Activated B cell treated with CpG ODN at 0.5 μM for 24 hours (primary cell): Measurements from ENCODE around the gene RAD51B. TPM values are rescaled to one million over a fixed set of nuclear protein-coding genes. Genes with fewer than 3 reads are reported as not detected.

ENCODE experiments used
- ATAC-seq: fragments of 200-7000 bp; cut with Tn5 transposase; one replicate; pipeline ENCODE4 v1.10.0; 2021; ENCODE audit warnings: low read depth, mild to moderate bottlenecking, moderate library complexity
- CTCF ChIA-PET: fragments of 350-600 bp; sonication (Branson Sonifier 250); formaldehyde crosslinking; loops from one replicate; lab custom pipeline; 2021; ENCODE audit warnings: antibody characterized with exemption; lab: Charles Lee
- POLR2A ChIA-PET: fragments of 350-600 bp; sonication (Branson Sonifier 250); formaldehyde crosslinking; loops from one replicate; lab custom pipeline; 2021; ENCODE audit warnings: antibody characterized with exemption; lab: Charles Lee
- DNase-seq: peaks from one replicate; pipeline ENCODE4 v3.0.0; 2022
- H3K27ac Mint-ChIP-seq: one replicate; pipeline ENCODE4 v1.8.0; 2020; ENCODE audit warnings: mixed read lengths
- H3K27me3 Mint-ChIP-seq: one replicate; pipeline ENCODE4 v1.8.0; 2021; ENCODE audit warnings: mixed read lengths
- H3K36me3 Mint-ChIP-seq: one replicate; pipeline ENCODE4 v1.8.0; 2021; ENCODE audit warnings: low read depth, mixed read lengths
- H3K4me1 Mint-ChIP-seq: one replicate; pipeline ENCODE4 v1.8.0; 2021; ENCODE audit warnings: mixed read lengths
- H3K4me3 Mint-ChIP-seq: one replicate; pipeline ENCODE4 v1.8.0; 2020; ENCODE audit warnings: mild to moderate bottlenecking, mixed read lengths
- H3K9me3 Mint-ChIP-seq: one replicate; pipeline ENCODE4 v1.8.0; 2020; ENCODE audit warnings: mixed read lengths
- intact Hi-C: fragments of 100-400 bp; cut with micrococcal nuclease; formaldehyde crosslinking; loops from one replicate; pipeline ENCODE4 v1.15.1; 2024
- total RNA-seq: library from RNA; stranded (reverse); gene quantifications from 2 replicates; pipeline ENCODE4 v1.2.3, GENCODE V29; 2022
- TF ChIP-seq, protein P1 (sequence below): fragments of 200-600 bp; IDR thresholded peaks from one replicate; pipeline ENCODE4 v1.8.0; 2022; ENCODE audit warnings: antibody characterized with exemption, mild to moderate bottlenecking

Gene RAD51B
- total RNA-seq, 1 donor from 2014 or later = 53.9 TPM

DNA sequence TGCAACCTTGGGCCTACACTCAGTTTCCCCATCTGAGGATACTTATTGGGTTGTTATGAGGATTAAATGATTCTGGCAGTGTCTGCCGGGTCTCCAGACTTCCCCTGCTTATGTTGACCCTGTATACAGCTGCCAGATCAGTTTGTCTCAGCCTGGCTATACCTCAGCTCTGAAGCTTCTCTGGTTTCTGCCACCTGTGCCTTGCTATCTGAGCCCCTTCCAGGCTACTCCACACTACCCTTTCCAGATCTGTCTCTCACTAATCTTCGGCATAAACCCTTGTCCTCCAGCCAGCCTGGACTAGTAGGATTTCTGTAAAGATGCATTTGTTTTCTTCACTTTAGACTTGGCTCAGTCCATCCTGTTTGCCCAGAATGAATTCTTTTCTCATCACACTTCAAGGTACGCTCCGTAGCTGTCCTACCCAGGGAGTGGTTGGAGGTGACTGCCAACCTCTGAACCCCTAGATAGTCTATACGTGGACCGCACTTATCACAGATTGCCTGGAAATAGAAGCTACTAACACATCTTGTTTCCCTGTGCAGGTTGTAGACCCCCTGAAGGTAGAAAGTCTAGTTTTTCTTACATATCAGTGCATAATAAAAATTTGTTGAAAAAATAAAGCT is 422.4 kb downstream of the RAD51B start:
- no peaks in the 10 kb centered on the region for H3K9me3 Mint-ChIP-seq
- TF ChIP-seq, protein P1, sequence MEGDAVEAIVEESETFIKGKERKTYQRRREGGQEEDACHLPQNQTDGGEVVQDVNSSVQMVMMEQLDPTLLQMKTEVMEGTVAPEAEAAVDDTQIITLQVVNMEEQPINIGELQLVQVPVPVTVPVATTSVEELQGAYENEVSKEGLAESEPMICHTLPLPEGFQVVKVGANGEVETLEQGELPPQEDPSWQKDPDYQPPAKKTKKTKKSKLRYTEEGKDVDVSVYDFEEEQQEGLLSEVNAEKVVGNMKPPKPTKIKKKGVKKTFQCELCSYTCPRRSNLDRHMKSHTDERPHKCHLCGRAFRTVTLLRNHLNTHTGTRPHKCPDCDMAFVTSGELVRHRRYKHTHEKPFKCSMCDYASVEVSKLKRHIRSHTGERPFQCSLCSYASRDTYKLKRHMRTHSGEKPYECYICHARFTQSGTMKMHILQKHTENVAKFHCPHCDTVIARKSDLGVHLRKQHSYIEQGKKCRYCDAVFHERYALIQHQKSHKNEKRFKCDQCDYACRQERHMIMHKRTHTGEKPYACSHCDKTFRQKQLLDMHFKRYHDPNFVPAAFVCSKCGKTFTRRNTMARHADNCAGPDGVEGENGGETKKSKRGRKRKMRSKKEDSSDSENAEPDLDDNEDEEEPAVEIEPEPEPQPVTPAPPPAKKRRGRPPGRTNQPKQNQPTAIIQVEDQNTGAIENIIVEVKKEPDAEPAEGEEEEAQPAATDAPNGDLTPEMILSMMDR = no peak

DNA sequence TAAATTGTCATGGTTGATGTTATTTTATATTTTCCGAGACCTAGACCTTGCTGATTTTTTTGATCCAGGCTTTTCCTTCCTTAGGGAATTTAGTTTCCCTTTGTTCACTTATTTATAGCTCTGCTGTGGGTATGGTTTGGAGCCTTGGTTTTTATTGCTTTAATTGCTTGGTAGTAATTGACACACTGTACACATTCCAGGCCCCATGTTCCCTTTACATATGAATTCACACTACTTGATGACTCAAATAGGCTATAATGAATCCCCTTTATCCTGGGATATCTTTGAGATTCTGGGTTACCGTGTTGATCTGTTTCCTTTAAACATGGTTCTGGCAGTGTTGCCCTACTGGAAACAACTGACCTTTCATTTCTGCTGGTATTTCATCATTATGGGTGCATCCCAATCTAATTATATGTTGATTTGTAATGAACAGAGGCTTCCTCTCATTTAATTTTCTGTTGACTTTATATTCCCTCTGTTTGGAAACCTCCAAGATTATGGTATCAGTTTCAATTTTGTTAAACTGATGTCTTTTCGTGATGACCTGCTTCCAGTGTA is 424.0 kb downstream of the RAD51B start:
- H3K4me3 Mint-ChIP-seq = no peak overlapping the region
- H3K27me3 Mint-ChIP-seq = no peaks in the 10 kb centered on the region
- DNase-seq = no peak
- no peaks in the 10 kb centered on the region for H3K9me3 Mint-ChIP-seq
- intact Hi-C loops = no loop called here
- ChIA-PET CTCF (interaction anchor here (0.7 to 5.2 kb wide), 4 partner anchors 298 to 601 kb away, joined by 3 to 15 read pairs (median 4); no protein-coding TSS in a partner anchor), POLR2A (interaction anchor here (13.6 kb wide), 1 partner anchor 547 kb away, joined by 522 read pairs; the partner anchor contains the start of gene ZFP36L1)
- peaks cover 24% of the 10 kb centered on the region for H3K4me1 Mint-ChIP-seq
- TF ChIP-seq, protein P1 = no peak
- ATAC-seq = no peak
- no peaks in the 10 kb centered on the region for H3K36me3 Mint-ChIP-seq
- H3K27ac Mint-ChIP-seq = no peak overlapping the region

More for the DNA sequence above, 422.4 kb downstream of the RAD51B start:
- H3K4me3 Mint-ChIP-seq = no peak overlapping the region
- H3K4me1 Mint-ChIP-seq = peaks cover 15% of the 10 kb centered on the region
- no peak for ATAC-seq
- ChIA-PET CTCF (interaction anchor here (1.7 to 5.2 kb wide), 3 partner anchors 298 to 575 kb away, joined by 5 to 15 read pairs (median 6); no protein-coding TSS in a partner anchor), POLR2A (interaction anchor here (0.7 to 13.6 kb wide), 3 partner anchors 26 to 549 kb away, joined by 3 to 522 read pairs (median 5); partner anchors contain the start of gene ZFP36L1)
- intact Hi-C loops = no loop called here
- H3K27ac Mint-ChIP-seq = no peak overlapping the region
- no peaks in the 10 kb centered on the region for H3K27me3 Mint-ChIP-seq
- H3K36me3 Mint-ChIP-seq = no peaks in the 10 kb centered on the region
- DNase-seq = no peak

- TF ChIP-seq, protein P1 = no peak
- POLR2A ChIA-PET = interaction anchor here (0.9 to 13.6 kb wide), 2 partner anchors 547 to 573 kb away, joined by 3 to 522 read pairs; partner anchors contain the start of gene ZFP36L1
- H3K27me3 Mint-ChIP-seq = no peaks in the 10 kb centered on the region
- H3K9me3 Mint-ChIP-seq = no peaks in the 10 kb centered on the region
- peaks cover 33% of the 10 kb centered on the region for H3K4me1 Mint-ChIP-seq
- ATAC-seq (no peak), DNase-seq (no peak)
- no peak overlapping the region for H3K27ac Mint-ChIP-seq
- H3K4me3 Mint-ChIP-seq = no peak overlapping the region
- H3K36me3 Mint-ChIP-seq = no peaks in the 10 kb centered on the region
- intact Hi-C loops = no loop called here
- CTCF ChIA-PET = interaction anchor here (0.7 to 5.2 kb wide), 3 partner anchors 299 to 600 kb away, joined by 3 to 17 read pairs (median 15); no protein-coding TSS in a partner anchor
These were observed 424.8 kb downstream of the RAD51B start for GRCh38 chr14:68244262-68244980.

GRCh38 chr14:68245146-68246073 is 425.8 kb downstream of the RAD51B start:
- Mint-ChIP-seq H3K4me1 (peaks cover 43% of the 10 kb centered on the region), H3K27me3 (no peaks in the 10 kb centered on the region), H3K27ac (no peak overlapping the region), H3K4me3 (no peak overlapping the region), H3K9me3 (no peaks in the 10 kb centered on the region), H3K36me3 (no peaks in the 10 kb centered on the region)
- CTCF ChIA-PET = interaction anchor here (3.3 to 9.4 kb wide), 3 partner anchors 544 to 599 kb away, joined by 17 to 135 read pairs (median 79); partner anchors contain the start of gene ZFP36L1
- DNase-seq (no peak), ATAC-seq (no peak)
- intact Hi-C loops = loop anchor here (5.0 kb wide), 2 partner anchors 497 to 862 kb away; no protein-coding TSS in a partner anchor
- TF ChIP-seq, protein P1 = no peak
- POLR2A ChIA-PET = interaction anchor here (0.9 to 13.6 kb wide), 3 partner anchors 546 to 572 kb away, joined by 3 to 522 read pairs (median 230); partner anchors contain the start of gene ZFP36L1
